ENCODE results near the gene CLTB.
"Not testable (repeated sequence)": the region's sequence is repeated elsewhere in the genome, so short reads cannot be mapped to it uniquely, and the experiment has no call there.

CLTB gene, protein sequence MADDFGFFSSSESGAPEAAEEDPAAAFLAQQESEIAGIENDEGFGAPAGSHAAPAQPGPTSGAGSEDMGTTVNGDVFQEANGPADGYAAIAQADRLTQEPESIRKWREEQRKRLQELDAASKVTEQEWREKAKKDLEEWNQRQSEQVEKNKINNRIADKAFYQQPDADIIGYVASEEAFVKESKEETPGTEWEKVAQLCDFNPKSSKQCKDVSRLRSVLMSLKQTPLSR

DNA sequence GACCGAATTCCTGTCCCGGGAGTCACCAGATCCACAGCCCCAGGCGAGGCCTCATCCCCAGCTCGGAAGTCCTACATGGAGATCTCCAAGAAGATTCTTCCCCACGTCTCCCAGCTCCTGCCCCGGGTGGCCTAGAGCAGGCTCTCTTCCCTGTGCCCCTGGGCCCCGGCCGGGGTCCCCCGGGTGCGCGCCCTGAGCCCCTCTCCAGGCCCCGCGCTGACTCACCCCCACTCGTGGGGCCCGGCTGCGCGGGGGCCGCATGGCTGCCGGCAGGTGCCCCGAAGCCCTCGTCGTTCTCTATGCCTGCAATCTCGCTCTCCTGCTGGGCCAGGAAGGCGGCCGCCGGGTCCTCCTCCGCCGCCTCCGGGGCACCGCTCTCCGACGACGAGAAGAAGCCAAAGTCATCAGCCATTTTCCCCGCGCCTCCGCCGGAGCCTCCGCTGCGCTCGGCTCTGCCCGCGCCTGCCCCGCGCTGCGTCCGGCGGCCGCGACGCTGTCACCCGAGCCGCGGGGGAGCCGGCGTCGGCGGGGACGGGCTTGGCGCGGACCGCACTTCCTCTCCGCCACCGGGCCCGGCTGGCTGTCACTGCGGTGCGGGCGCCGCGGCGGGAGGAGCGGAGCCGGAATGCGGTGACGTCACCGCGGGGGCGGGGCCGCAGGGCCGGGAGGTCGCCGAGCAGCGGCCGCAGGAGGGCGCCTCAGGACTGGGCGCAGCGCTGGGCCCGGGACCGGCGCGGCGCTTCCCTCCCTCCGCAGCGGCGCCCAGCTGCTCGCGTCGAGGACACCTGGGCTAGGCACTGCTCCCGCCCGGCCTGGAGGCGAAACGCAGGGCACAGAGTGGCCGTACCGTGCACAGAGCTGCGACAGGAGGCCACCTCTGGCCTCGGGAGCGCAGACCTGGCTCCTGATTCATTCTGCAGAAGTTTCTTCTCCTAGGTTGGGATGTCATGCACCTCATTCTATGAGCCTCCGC is at the start of gene CLTB:
Gene CLTB, minus strand, starts transcription at position 588 of the 973 bp plus-strand sequence. Its CDS starts 176 bp downstream, at position 412.
- DNase-seq (ENCODE audit: low read depth), result peak; percentile 80

GRCh38 chr5:176463113-176463764 is 46.9 kb upstream of the CLTB start:
- no peak for DNase-seq (ENCODE audit: low read depth)

DNA sequence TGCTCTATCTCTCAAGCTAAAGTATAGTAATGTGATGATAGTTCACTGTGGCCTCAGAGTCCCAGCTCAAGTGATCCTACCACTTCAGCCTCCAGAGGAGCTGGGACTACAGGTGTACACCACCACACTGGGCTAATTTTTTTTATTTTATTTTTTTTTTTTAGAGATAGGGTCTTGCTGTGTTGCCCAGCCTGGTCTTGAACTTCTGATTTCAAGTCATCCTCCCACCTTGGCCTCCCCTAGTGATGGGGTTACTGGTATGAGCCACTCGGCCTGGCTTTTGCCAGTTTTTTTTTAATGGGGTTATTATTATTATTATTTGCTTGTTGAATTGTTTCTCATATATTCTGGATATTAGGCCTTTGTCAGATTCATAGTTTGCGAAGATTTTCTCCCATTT is 45.0 kb upstream of the CLTB start:
- no peak for DNase-seq (ENCODE audit: low read depth)

GRCh38 chr5:176458904-176459561 is 42.7 kb upstream of the CLTB start:
- no peak for DNase-seq (ENCODE audit: low read depth)

GRCh38 chr5:176454724-176455394 is 38.5 kb upstream of the CLTB start:
- DNase-seq (ENCODE audit: low read depth), result peak; percentile 28

GRCh38 chr5:176450077-176450476 is 33.7 kb upstream of the CLTB start:
- DNase-seq (ENCODE audit: low read depth), result no peak

- DNase-seq (ENCODE audit: low read depth), result peak; percentile 99
These were observed 31.8 kb upstream of the CLTB start, which contains the start of gene FAF2 for GRCh38 chr5:176447978-176448608. FAF2 (plus strand) TSS chr5:176448385; CDS start chr5:176448408, 23 bp downstream.

GRCh38 chr5:176447591-176447977 is 31.2 kb upstream of the CLTB start:
- no peak for DNase-seq (ENCODE audit: low read depth)

DNA sequence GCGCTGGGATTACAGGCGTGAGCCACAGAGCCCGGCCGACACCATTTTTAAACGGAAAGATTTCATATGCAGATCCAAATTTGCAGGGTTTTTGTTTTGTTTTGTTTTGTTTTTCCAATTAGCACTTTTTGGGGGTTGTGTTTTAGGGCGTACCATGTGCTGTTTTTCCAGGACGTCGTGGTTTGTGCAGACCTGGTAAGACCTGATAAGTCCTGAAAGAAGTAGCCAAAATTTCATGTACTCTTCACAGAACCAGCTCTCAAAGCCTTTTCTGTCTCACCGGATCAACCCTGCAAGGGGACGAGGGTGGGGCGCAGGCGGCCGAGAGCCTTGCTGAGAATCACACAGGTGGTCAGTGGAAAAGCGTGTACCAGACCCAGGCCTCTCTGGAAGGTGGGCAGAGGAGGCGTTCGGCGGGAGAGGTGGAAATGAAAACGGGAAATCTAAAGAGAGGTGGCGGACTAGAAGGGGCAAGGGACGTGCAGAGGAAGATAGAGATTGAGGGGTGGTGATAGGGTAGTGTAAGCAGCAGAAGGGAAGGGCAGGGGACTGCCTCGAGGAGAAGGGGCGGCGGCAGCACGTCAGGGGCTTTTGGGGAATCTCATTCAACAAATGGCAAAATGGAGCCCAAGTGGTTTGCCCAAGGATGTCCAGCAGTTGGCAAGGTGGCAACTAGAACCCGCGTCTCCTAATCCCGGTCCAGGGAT is 30.7 kb upstream of the CLTB start:
- no peak for DNase-seq (ENCODE audit: low read depth)

DNA sequence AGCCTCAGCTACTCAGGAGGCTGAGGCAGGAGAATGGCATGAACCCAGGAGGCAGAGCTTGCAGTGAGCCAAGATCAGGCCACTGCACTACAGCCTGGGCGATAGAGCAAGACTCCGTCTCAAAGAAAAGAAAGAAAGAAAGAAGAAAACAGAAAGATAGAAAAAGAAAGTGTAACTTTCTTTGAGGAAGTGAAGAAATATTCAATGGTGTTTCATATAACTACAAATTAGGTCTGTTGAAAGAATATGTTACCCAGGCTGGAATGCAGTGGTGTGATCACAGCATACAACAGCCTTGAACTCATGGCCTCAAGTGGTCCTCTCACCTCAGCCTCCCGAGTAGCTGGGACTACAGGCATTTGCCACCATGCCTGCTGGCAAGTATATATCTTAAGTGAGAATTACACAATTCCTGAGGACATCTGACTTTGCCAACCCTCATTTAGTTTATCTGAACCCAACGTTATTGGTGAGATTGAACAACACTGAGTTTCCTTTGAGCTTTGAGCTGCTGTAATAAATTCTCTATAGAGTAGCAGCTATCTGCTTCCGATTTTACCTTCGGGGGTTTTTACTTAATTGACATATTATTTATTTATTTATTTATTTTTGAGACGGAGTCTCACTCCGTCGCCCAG is 29.8 kb upstream of the CLTB start:
- DNase-seq (ENCODE audit: low read depth), result no peak

DNA sequence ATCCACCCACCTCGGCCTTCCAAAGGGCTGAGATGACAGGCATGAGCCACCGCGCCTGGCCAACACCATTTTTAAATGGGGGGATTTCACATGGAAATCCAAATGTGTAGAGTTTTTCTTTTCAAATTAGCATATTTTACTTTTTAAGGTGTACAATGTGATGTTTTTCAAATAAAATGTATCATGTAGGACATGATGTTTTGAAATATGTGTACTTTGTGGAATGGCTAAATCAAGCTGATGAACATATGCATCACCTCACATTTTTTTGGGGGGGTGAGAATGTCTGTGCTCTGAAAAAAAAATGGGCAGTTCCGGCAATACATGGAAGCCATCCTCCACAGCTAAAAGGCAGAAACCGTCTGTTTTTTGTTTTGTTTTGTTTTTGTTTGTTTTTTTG is 28.4 kb upstream of the CLTB start:
- DNase-seq (ENCODE audit: low read depth), result no peak

- not testable (repeated sequence) for DNase-seq (ENCODE audit: low read depth)
These were observed 26.6 kb upstream of the CLTB start for GRCh38 chr5:176442911-176443310.

- no peak for DNase-seq (ENCODE audit: low read depth)
These were observed 25.6 kb upstream of the CLTB start for GRCh38 chr5:176441921-176442323.

GRCh38 chr5:176440927-176441706 is 24.8 kb upstream of the CLTB start:
- DNase-seq (ENCODE audit: low read depth), result no peak

DNA sequence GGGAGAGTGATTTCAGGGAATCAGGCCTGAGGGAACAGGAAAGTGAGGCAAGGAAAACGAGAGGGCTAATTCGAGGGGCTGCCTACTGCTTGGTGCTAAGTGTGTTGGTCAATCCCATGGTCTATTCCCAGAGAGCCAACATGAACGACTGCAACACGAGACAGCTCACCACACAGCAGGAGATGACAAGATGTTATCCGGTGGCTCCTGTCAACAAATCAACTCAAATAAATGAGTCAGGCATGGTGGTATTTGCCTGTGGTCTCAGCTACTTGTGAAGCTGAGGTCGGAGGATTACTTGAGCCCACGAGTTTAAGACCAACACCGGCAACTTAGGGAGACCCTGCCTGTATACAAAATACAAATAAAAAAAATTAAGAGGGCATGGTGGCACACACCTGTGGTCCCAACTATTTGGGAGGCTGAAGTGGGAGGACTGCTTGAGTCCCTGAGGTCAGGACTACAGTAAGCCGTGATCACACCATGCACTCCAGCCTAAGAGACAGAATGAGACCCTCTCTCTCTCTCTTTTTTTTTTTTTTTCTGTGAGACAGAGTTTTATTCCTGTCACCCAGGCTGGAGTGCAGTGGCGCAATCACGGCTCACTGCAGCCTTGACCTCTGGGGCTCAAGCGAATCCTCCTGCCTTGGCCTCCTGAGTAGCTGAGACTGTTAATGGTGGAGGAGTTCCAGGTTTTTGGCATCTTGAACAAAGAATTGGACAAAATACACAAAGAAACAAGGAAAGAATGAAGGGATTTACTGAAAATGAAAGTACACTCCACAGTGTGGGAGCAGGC is 22.8 kb upstream of the CLTB start:
- DNase-seq (ENCODE audit: low read depth), result no peak

GRCh38 chr5:176436656-176437055 is 20.3 kb upstream of the CLTB start:
- peak; percentile 39 for DNase-seq (ENCODE audit: low read depth)

DNA sequence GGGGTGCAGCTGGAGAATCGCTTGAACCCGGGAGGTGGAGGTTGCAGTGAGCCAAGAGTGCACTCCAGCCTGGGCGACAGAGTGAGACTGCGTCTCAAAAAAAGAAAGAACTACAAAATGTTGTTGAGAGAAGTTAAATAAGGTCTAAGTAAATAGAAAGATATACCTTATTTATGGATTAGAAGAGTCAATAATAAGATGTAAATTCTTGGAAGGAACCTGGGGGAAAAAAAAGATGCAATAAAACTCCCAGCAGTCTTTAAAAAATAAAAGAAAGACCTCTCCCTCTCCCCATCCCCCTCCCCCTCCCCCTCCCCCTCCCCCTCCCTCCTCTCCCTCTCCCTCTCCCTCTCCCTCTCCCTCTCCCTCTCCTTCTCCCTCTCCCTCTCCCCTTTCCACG is 16.4 kb upstream of the CLTB start:
- no peak for DNase-seq (ENCODE audit: low read depth)

GRCh38 chr5:176429972-176430371 is 13.6 kb upstream of the CLTB start:
- no peak for DNase-seq (ENCODE audit: low read depth)

All from fibroblast of gingiva (primary cell).